ENCODE data around the gene SLC22A23. TPM values are rescaled to one million over a fixed set of nuclear protein-coding genes. Genes with fewer than 3 reads are reported as not detected.
A peak's percentile ranks its signal among the peaks of the same experiment; 100 is the strongest.

Gene SLC22A23
- total and polyA plus RNA-seq, 2 donors = 7.0 to 16.4 TPM

DNA sequence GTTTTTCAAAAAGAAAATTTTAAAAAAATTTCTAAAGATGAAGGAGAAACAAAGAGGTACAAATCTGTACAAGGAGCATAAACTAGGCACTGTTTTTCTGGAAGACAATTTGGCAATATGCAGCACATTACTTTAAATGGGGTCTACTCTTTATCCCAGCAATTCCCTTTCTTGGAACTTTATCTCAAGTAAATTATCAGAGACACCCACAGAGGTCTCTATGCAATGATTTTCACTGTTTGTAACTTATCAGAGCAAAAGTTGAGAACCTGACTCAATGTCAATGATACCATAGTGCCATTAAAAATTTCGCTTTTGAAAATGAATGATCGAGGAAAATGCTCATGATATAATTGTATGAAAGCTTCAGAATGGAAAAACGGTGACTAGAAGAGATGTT, 35.7 kb downstream of the SLC22A23 start:
- peak overlapping the region in 1 of 2 donors; percentile 4 for H3K27ac ChIP-seq (ENCODE audit: low read depth in 1 of 2, low read length in 1 of 2)
- no peak for DNase-seq (ENCODE audit: low read depth in 6 of 9, low spot score in 9 of 9)
- WGBS = 95% methylated on average over 3 of the region's 3 CpGs

DNA sequence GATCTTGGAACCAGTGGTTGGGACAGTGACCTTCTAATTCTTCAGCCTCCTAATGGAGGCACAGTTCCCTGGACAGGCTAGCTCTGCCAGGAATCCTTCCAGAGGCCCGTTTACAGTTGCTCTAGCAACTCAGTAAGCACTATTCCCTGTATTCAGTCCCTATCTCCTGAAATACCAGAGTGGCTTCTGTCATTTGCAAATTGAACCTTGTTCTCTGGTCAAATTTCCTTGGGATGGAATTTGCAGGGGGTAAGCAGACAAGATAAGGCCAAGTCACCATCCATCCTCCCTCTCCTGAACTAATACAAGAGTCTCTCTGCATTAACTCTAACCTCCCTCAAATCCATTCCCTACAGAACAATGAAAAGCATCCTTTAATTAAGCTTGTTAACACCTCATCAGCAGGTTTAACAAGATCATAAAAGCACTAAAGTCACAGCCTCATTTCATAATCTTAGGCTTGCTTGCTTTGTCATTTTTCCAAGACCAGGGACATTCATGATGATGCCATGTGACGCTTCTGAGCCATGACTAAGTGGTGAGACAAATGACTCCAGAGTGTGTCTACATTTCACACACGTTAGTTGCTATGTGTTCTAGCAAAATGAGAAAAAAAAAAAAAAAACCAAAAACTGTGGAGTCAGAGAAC, 37.1 kb downstream of the SLC22A23 start:
- peak overlapping the region in 1 of 2 donors; percentile 19 for H3K27ac ChIP-seq (ENCODE audit: low read depth in 1 of 2, low read length in 1 of 2)
- no peak overlapping the region for H3K4me3 ChIP-seq (ENCODE audit: low read length in 2 of 2)
- peaks cover 2% of the 10 kb centered on the region in 2 donors for H3K27me3 ChIP-seq (ENCODE audit: control insufficient read depth in 2 of 2, insufficient read depth in 1 of 2, low read length in 1 of 2)
- no peak for DNase-seq (ENCODE audit: low read depth in 6 of 9, low spot score in 9 of 9)
- no peaks in the 10 kb centered on the region for H3K36me3 ChIP-seq (ENCODE audit: control insufficient read depth in 2 of 2, insufficient read depth in 2 of 2, low read length in 1 of 2)
- 92% methylated on average over 3 of the region's 3 CpGs for WGBS
- peaks cover 3 to 34% of the 10 kb centered on the region in 2 donors for H3K4me1 ChIP-seq (ENCODE audit: control insufficient read depth in 2 of 2, insufficient read depth in 2 of 2, low read length in 2 of 2)
- H3K9me3 ChIP-seq (ENCODE audit: control insufficient read depth in 2 of 2, insufficient read depth in 1 of 2, low read length in 1 of 2) = no peaks in the 10 kb centered on the region

More for the DNA sequence above, 35.7 kb downstream of the SLC22A23 start:
- H3K27me3 ChIP-seq (ENCODE audit: control insufficient read depth in 2 of 2, insufficient read depth in 1 of 2, low read length in 1 of 2) = peaks cover 2% of the 10 kb centered on the region in 2 donors
- no peaks in the 10 kb centered on the region for H3K36me3 ChIP-seq (ENCODE audit: control insufficient read depth in 2 of 2, insufficient read depth in 2 of 2, low read length in 1 of 2)
- H3K4me3 ChIP-seq (ENCODE audit: low read length in 2 of 2) = no peak overlapping the region
- peaks cover 0 to 24% of the 10 kb centered on the region in 2 donors for H3K4me1 ChIP-seq (ENCODE audit: control insufficient read depth in 2 of 2, insufficient read depth in 2 of 2, low read length in 2 of 2)
- no peaks in the 10 kb centered on the region for H3K9me3 ChIP-seq (ENCODE audit: control insufficient read depth in 2 of 2, insufficient read depth in 1 of 2, low read length in 1 of 2)

DNA sequence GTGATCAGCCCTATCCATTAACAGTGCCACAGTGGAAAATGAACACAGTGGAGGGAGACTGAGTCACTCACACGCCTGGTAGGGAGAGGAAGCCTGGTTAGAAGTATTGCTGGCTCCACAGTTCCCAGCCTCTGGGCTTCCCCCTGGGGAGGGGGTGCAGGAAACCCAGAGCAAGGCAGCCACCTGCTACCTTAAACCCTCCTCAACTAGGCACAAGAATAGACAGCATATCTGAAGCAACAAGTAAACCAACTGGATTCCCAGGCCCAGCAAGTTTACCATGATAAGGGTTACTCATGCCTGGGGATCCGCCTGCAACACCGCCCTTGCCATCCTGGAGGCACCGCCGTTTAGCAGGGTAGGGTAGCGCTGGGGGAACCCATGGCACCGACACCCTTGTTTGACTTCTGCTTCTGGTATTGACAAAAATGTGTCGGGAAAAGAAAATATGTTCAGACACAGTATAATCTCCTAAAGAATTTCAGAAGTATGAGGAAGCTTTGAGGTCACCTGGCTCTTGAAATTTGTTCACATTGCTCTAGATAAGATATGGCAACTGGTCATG, 38.3 kb downstream of the SLC22A23 start:
- no peak overlapping the region for H3K4me3 ChIP-seq (ENCODE audit: low read length in 2 of 2)
- no peaks in the 10 kb centered on the region for H3K9me3 ChIP-seq (ENCODE audit: control insufficient read depth in 2 of 2, insufficient read depth in 1 of 2, low read length in 1 of 2)
- H3K4me1 ChIP-seq (ENCODE audit: control insufficient read depth in 2 of 2, insufficient read depth in 2 of 2, low read length in 2 of 2) = peaks cover 4 to 39% of the 10 kb centered on the region in 2 donors
- H3K27me3 ChIP-seq (ENCODE audit: control insufficient read depth in 2 of 2, insufficient read depth in 1 of 2, low read length in 1 of 2) = peaks cover 0 to 2% of the 10 kb centered on the region in 2 donors
- no peak for DNase-seq (ENCODE audit: low read depth in 6 of 9, low spot score in 9 of 9)
- H3K36me3 ChIP-seq (ENCODE audit: control insufficient read depth in 2 of 2, insufficient read depth in 2 of 2, low read length in 1 of 2) = no peaks in the 10 kb centered on the region
- 94% methylated on average over 8 of the region's 8 CpGs for WGBS
- H3K27ac ChIP-seq (ENCODE audit: low read depth in 1 of 2, low read length in 1 of 2) = no peak overlapping the region

DNA sequence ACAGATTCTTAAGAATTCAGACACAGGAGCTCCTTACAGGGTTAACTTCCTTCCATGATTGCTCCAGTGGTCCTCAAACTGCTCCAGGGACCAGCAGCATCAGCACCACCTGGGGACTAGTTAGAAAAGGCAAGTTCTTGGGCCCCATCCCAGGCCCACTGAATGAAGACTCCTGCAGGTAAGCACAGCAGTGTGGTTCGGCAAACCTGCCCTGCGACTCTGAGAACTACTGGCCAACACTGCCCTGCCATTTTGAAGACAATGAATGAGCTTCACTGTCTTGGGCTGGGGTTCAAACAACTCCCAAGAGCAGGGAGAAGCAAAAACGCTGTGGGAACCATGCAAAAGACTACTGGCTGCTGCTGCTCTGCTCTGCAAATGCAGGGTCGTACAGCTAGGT, 39.4 kb downstream of the SLC22A23 start:
- H3K27ac ChIP-seq (ENCODE audit: low read depth in 1 of 2, low read length in 1 of 2) = no peak overlapping the region
- no peaks in the 10 kb centered on the region for H3K9me3 ChIP-seq (ENCODE audit: control insufficient read depth in 2 of 2, insufficient read depth in 1 of 2, low read length in 1 of 2)

DNA sequence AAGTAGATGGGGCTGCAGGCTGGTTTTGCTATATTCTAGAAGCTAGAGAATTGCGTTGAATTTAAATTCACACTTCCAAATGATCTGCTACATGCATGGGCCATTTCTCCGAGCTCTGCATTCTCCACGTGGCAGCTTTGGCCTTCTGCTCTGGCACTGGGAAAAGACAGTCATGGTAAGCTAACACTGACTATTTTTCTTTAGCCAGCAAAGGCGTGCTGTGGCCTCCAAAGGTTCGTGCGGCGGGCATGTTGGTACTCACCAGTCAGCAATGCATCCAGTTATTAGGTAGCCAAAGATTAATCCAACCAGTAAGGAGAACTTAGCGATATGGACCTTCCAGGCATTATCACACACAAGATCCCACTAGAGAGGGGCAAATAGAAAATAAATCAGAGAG, 41.4 kb downstream of the SLC22A23 start:
- H3K27me3 ChIP-seq (ENCODE audit: control insufficient read depth in 2 of 2, insufficient read depth in 1 of 2, low read length in 1 of 2) = no peaks in the 10 kb centered on the region
- no peak for DNase-seq (ENCODE audit: low read depth in 6 of 9, low spot score in 9 of 9)
- no peak overlapping the region for H3K27ac ChIP-seq (ENCODE audit: low read depth in 1 of 2, low read length in 1 of 2)
- no peak overlapping the region for H3K4me3 ChIP-seq (ENCODE audit: low read length in 2 of 2)
- H3K4me1 ChIP-seq (ENCODE audit: control insufficient read depth in 2 of 2, insufficient read depth in 2 of 2, low read length in 2 of 2) = peaks cover 4 to 42% of the 10 kb centered on the region in 2 donors
- H3K9me3 ChIP-seq (ENCODE audit: control insufficient read depth in 2 of 2, insufficient read depth in 1 of 2, low read length in 1 of 2) = no peaks in the 10 kb centered on the region
- peaks cover 0 to 3% of the 10 kb centered on the region in 2 donors for H3K36me3 ChIP-seq (ENCODE audit: control insufficient read depth in 2 of 2, insufficient read depth in 2 of 2, low read length in 1 of 2)
- WGBS = 96% methylated on average over 8 of the region's 8 CpGs

More for the DNA sequence above, 39.4 kb downstream of the SLC22A23 start:
- no peaks in the 10 kb centered on the region for H3K36me3 ChIP-seq (ENCODE audit: control insufficient read depth in 2 of 2, insufficient read depth in 2 of 2, low read length in 1 of 2)
- no peak for DNase-seq (ENCODE audit: low read depth in 6 of 9, low spot score in 9 of 9)
- WGBS = 93% methylated on average over 4 of the region's 4 CpGs
- H3K4me1 ChIP-seq (ENCODE audit: control insufficient read depth in 2 of 2, insufficient read depth in 2 of 2, low read length in 2 of 2) = peaks cover 4 to 36% of the 10 kb centered on the region in 2 donors
- H3K4me3 ChIP-seq (ENCODE audit: low read length in 2 of 2) = no peak overlapping the region
- H3K27me3 ChIP-seq (ENCODE audit: control insufficient read depth in 2 of 2, insufficient read depth in 1 of 2, low read length in 1 of 2) = peaks cover 0 to 2% of the 10 kb centered on the region in 2 donors

DNA sequence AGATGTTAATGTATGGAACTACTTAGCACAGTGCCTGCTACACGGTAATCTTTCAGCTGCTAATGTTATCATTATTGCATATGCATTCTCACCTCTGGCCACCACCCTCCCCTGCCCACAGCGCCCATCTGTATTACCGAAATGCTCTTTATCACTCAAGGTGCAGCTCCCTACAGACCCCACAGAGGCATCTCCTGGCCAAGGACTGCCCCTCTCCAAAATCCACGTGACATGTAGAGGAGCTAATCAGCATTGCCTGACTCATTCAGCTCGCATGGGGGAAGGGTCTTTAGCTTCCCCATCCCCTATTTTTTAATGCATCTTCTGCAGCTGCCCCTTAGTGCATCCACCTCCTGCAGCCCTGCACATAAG, 41.8 kb downstream of the SLC22A23 start:
- H3K9me3 ChIP-seq (ENCODE audit: control insufficient read depth in 2 of 2, insufficient read depth in 1 of 2, low read length in 1 of 2) = no peaks in the 10 kb centered on the region
- 88% methylated on average over 5 of the region's 5 CpGs for WGBS
- no peak for DNase-seq (ENCODE audit: low read depth in 6 of 9, low spot score in 9 of 9)
- no peaks in the 10 kb centered on the region for H3K27me3 ChIP-seq (ENCODE audit: control insufficient read depth in 2 of 2, insufficient read depth in 1 of 2, low read length in 1 of 2)
- H3K4me1 ChIP-seq (ENCODE audit: control insufficient read depth in 2 of 2, insufficient read depth in 2 of 2, low read length in 2 of 2) = peaks cover 4 to 46% of the 10 kb centered on the region in 2 donors
- no peak overlapping the region for H3K4me3 ChIP-seq (ENCODE audit: low read length in 2 of 2)
- peak overlapping the region in 1 of 2 donors; percentile 64 for H3K27ac ChIP-seq (ENCODE audit: low read depth in 1 of 2, low read length in 1 of 2)
- H3K36me3 ChIP-seq (ENCODE audit: control insufficient read depth in 2 of 2, insufficient read depth in 2 of 2, low read length in 1 of 2) = peaks cover 0 to 3% of the 10 kb centered on the region in 2 donors

DNA sequence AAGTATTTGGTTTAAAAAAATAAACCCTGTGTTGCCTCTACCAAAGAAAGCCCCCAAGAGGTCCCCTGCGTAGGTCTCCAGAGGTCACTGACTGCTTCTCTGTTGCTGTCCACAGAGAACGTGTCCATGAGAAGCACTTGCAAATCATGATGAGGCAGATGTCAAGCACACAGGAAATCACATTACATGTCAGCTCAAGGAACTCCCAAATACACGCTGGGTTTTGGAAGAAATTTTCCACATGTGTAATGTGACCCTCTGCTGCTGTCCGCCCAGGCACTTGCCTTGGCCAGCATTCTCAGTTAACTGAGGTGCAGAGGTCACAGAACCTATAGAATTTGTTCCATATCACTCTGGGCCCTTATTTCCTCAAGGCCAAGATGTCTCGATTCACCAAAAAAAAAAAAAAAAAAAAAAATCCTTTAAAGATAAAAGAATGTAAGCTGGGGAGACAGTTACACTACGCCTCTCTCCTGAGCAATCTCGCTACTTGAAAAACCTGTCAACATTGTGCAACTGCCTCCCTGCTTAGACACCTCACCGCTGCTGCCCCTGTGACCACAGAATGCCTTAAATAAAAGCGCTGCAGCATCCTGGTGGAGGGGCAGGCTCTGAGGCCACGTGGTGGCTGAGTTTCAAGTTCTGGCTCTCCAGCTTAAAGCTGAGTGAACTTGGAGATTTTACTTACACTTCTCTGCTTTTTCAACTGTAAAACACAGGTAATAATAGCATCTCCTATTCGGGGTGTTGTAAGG, 42.3 kb downstream of the SLC22A23 start:
- DNase-seq (ENCODE audit: low read depth in 6 of 9, low spot score in 9 of 9) = peak in 5 of 9 donors; percentile 28 to 67 (median 29)
- H3K27me3 ChIP-seq (ENCODE audit: control insufficient read depth in 2 of 2, insufficient read depth in 1 of 2, low read length in 1 of 2) = no peaks in the 10 kb centered on the region
- no peaks in the 10 kb centered on the region for H3K9me3 ChIP-seq (ENCODE audit: control insufficient read depth in 2 of 2, insufficient read depth in 1 of 2, low read length in 1 of 2)
- H3K4me1 ChIP-seq (ENCODE audit: control insufficient read depth in 2 of 2, insufficient read depth in 2 of 2, low read length in 2 of 2) = peaks cover 4 to 44% of the 10 kb centered on the region in 2 donors
- 36% methylated on average over 11 of the region's 11 CpGs for WGBS
- H3K27ac ChIP-seq (ENCODE audit: low read depth in 1 of 2, low read length in 1 of 2) = peak overlapping the region in 1 of 2 donors; percentile 64
- no peak overlapping the region for H3K4me3 ChIP-seq (ENCODE audit: low read length in 2 of 2)
- H3K36me3 ChIP-seq (ENCODE audit: control insufficient read depth in 2 of 2, insufficient read depth in 2 of 2, low read length in 1 of 2) = peaks cover 0 to 3% of the 10 kb centered on the region in 2 donors

DNA sequence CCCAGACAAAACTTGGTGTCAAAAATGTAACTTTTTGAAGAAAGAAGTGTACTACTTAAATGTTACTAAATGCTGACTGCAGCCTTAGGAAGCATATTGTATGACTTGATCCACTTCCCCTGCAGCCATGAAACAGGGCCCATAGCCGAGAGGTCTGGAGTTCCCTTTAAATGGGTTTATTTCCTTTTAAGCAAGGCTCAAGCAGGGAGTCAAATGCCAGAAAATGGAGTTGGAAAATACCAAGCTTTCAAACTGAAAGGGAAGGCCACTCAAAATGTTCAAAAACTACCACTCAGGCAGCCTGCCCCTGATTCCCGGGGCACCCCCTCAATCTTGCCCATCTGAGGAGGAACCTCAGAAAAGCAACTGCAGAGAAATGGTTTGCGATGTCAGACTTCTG, 43.3 kb downstream of the SLC22A23 start:
- peak overlapping the region in 1 of 2 donors; percentile 64 for H3K27ac ChIP-seq (ENCODE audit: low read depth in 1 of 2, low read length in 1 of 2)
- H3K9me3 ChIP-seq (ENCODE audit: control insufficient read depth in 2 of 2, insufficient read depth in 1 of 2, low read length in 1 of 2) = no peaks in the 10 kb centered on the region
- 97% methylated on average over 3 of the region's 3 CpGs for WGBS
- no peaks in the 10 kb centered on the region for H3K27me3 ChIP-seq (ENCODE audit: control insufficient read depth in 2 of 2, insufficient read depth in 1 of 2, low read length in 1 of 2)
- H3K36me3 ChIP-seq (ENCODE audit: control insufficient read depth in 2 of 2, insufficient read depth in 2 of 2, low read length in 1 of 2) = peaks cover 0 to 3% of the 10 kb centered on the region in 2 donors
- peaks cover 4 to 41% of the 10 kb centered on the region in 2 donors for H3K4me1 ChIP-seq (ENCODE audit: control insufficient read depth in 2 of 2, insufficient read depth in 2 of 2, low read length in 2 of 2)
- no peak for DNase-seq (ENCODE audit: low read depth in 6 of 9, low spot score in 9 of 9)
- no peak overlapping the region for H3K4me3 ChIP-seq (ENCODE audit: low read length in 2 of 2)

All from thymus (tissue), 11 donors.